ENCODE results near the gene FAM9A. TPM values are rescaled to one million over a fixed set of nuclear protein-coding genes. Genes with fewer than 3 reads are reported as not detected.

Gene FAM9A
- total RNA-seq, 1 donor from 2014 or later, result not detected

DNA sequence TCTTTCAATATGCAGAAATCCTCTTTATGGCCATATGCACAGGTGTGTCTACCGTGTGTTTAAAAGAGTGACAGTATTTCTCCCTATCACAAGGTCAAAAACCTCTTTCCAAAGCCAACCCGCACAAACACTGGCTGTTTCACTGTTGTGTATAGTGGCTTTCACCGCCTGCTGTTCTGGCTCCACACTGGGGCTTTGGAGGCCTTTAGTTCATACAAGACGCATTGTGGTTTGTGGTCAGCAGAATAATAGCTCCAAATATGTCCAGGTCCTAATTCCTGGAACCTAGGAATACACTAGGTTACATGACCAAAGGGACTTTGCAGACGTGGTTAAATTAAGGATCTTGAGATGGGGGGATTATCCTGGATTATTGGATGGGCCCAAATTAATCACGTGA, 40.7 kb upstream of the FAM9A start:
- no peak for DNase-seq
- TF ChIP-seq, protein P1, sequence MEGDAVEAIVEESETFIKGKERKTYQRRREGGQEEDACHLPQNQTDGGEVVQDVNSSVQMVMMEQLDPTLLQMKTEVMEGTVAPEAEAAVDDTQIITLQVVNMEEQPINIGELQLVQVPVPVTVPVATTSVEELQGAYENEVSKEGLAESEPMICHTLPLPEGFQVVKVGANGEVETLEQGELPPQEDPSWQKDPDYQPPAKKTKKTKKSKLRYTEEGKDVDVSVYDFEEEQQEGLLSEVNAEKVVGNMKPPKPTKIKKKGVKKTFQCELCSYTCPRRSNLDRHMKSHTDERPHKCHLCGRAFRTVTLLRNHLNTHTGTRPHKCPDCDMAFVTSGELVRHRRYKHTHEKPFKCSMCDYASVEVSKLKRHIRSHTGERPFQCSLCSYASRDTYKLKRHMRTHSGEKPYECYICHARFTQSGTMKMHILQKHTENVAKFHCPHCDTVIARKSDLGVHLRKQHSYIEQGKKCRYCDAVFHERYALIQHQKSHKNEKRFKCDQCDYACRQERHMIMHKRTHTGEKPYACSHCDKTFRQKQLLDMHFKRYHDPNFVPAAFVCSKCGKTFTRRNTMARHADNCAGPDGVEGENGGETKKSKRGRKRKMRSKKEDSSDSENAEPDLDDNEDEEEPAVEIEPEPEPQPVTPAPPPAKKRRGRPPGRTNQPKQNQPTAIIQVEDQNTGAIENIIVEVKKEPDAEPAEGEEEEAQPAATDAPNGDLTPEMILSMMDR (IDR thresholded peaks at IDR 0.05; ENCODE audit: borderline replicate concordance), result no peak
- intact Hi-C loops (cut with micrococcal nuclease), result no loop called here
- no peaks in the 10 kb centered on the region for H3K4me1 ChIP-seq
- H3K27me3 ChIP-seq (ENCODE audit: low read depth), result peaks cover 3% of the 10 kb centered on the region
- H3K9me3 ChIP-seq (replicated peaks), result no peaks in the 10 kb centered on the region
- H3K36me3 ChIP-seq, result no peaks in the 10 kb centered on the region
- no peak overlapping the region for H3K27ac ChIP-seq (replicated peaks)
- H3K4me3 ChIP-seq, result no peak overlapping the region

DNA sequence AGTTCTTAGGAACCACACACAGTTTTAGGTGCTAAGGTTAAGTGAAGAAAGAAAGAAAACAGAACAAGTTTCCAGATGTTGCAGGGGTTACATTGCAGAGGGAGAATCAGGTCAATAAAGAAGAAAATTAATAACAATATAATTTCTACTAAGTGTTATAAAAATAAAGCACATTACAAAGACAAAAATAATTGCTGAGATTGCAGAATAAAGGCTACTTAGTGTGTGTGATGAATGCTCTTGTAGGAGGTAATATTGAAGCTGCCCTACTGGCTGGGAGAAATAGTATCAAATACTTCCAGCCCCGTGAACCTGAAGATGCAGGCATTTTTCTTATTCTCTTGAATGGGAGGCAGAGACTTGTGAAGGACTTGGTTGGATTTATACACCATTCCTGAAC, 33.2 kb upstream of the FAM9A start:
- no peak for DNase-seq
- TF ChIP-seq, protein P1 (IDR thresholded peaks at IDR 0.05; ENCODE audit: borderline replicate concordance), result no peak
- no peak overlapping the region for H3K4me3 ChIP-seq
- H3K27ac ChIP-seq (replicated peaks), result no peak overlapping the region
- H3K9me3 ChIP-seq (replicated peaks), result no peaks in the 10 kb centered on the region
- H3K4me1 ChIP-seq, result no peaks in the 10 kb centered on the region
- no peaks in the 10 kb centered on the region for H3K36me3 ChIP-seq
- intact Hi-C loops (cut with micrococcal nuclease), result no loop called here
- peaks cover 3% of the 10 kb centered on the region for H3K27me3 ChIP-seq (ENCODE audit: low read depth)

DNA sequence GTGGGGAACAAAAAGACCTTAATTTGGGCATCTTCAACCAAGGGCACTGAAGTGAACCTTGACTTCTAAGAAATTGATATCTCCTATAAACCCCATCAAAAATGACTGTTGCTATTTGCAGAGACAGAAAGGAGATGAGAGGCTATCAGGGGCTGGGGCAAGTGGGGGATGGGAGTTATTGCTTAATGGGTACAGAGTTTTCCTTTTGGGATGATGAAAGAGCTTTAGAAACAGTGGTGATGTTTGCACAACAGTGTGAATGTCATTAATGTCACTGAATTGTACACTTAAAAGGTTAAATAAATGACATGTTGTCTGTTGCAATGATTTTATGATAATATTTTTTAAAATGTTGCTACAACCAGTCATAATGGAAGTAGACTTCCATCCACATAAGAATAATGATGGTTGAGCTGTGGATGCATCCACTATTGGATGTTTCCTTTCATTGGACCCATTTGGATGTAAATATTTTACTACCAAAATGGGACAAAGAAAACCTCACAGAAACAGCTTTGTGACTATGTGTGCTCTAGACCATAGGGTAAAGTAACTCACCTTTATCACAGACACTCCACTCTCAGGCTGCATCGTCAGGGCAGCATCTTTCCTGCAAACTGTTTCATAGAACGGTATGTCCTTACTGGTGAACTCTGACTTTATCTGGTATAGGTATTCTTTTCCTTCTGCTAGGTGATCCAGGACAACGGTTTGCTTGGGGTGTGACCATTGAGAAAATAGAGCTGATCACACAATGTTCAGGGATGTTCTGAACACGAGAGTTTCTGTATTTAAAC, 31.6 kb upstream of the FAM9A start:
- intact Hi-C loops (cut with micrococcal nuclease), result no loop called here
- TF ChIP-seq, protein P1 (IDR thresholded peaks at IDR 0.05; ENCODE audit: borderline replicate concordance), result no peak
- DNase-seq, result no peak
- Histone ChIP-seq H3K4me1 (no peaks in the 10 kb centered on the region), H3K9me3 (replicated peaks) (no peaks in the 10 kb centered on the region), H3K4me3 (no peak overlapping the region), H3K27me3 (ENCODE audit: low read depth) (peaks cover 3% of the 10 kb centered on the region), H3K36me3 (no peaks in the 10 kb centered on the region), H3K27ac (replicated peaks) (no peak overlapping the region)

DNA sequence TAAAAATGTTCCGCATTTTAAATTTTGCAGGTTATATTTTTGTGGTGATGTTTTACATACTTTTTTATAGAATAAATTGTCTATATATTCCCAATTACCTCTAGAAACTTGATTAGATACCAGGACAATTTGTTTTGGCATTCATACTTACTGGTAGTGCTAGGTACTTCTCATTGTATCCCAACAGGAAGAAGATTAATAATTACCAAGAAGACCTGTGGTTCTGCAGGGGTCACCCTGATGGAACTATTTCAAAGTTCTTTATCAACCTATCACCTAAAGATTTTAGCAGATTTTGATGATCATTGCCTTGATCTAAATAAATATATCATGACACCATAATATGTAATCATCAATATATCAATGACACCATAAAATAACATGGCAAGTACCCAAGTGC, 22.5 kb upstream of the FAM9A start:
- Histone ChIP-seq H3K27ac (replicated peaks) (no peak overlapping the region), H3K36me3 (no peaks in the 10 kb centered on the region), H3K9me3 (replicated peaks) (no peaks in the 10 kb centered on the region), H3K27me3 (ENCODE audit: low read depth) (no peaks in the 10 kb centered on the region), H3K4me3 (no peak overlapping the region), H3K4me1 (no peaks in the 10 kb centered on the region)
- TF ChIP-seq, protein P1 (IDR thresholded peaks at IDR 0.05; ENCODE audit: borderline replicate concordance), result no peak
- intact Hi-C loops (cut with micrococcal nuclease), result no loop called here
- no peak for DNase-seq

DNA sequence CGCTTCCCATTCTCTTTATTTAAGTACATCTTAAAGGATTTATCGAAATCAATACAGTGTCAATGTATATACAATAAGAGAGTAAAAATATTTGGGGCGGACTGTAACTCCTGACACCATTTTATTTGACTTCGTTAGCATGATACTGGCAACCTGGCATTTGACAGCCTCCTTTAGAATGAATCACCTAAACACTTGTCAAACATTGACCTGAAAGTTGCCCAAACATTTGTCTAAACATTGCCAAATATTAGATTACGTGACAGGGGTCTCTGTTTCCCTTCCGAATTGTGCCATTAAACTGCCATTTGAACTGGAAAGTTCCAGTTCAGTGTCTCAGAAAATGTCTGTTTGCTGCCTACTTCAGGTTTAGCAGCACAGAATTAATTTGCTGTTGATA, 20.8 kb upstream of the FAM9A start:
- TF ChIP-seq, protein P1 (IDR thresholded peaks at IDR 0.05; ENCODE audit: borderline replicate concordance), result no peak
- no peak overlapping the region for H3K27ac ChIP-seq (replicated peaks)
- no peak overlapping the region for H3K4me3 ChIP-seq
- intact Hi-C loops (cut with micrococcal nuclease), result no loop called here
- H3K36me3 ChIP-seq, result no peaks in the 10 kb centered on the region
- DNase-seq, result no peak
- no peaks in the 10 kb centered on the region for H3K4me1 ChIP-seq
- no peaks in the 10 kb centered on the region for H3K27me3 ChIP-seq (ENCODE audit: low read depth)
- no peaks in the 10 kb centered on the region for H3K9me3 ChIP-seq (replicated peaks)

Measured in left ventricle myocardium inferior (tissue), 1 donor.